ENCODE results near the gene CDKN2AIP.

DNA sequence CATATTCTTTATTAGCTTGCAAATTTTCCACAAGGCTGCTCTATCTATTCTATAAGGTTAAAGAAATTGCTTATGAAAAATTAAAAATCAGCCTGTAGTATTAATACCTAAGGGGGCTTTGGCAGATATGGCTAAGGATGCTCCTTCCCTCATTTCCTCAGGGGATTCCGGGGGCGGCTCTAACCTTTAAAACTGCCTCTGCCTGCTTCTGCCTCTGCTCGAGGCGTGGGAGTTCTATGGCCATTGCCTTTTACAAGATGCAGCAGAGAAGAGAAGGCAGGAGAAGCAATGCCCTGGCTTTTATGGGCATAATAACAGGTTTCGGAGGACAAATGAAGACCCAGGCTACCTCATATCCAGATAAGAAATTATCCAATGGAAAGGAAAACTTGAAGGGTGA is 8.6 kb upstream of the CDKN2AIP start:
- TF ChIP-seq POLR2A (IDR thresholded peaks at IDR 0.05; ENCODE audit: low read depth, low read length) (no peak), MAFK (IDR thresholded peaks at IDR 0.05; ENCODE audit: low read depth, low read length) (no peak), RFX5 (IDR thresholded peaks at IDR 0.05; ENCODE audit: low read depth, low read length) (no peak), SMC3 (IDR thresholded peaks at IDR 0.05; ENCODE audit: low read depth, low read length) (no peak), RAD21 (IDR thresholded peaks at IDR 0.05; ENCODE audit: low read length) (no peak), BHLHE40 (IDR thresholded peaks at IDR 0.05; ENCODE audit: low read depth, low read length) (no peak), NFE2L2 (IDR thresholded peaks at IDR 0.05; ENCODE audit: low read depth, low read length) (no peak), CEBPB (IDR thresholded peaks at IDR 0.05; ENCODE audit: low read depth, low read length) (no peak)
- TF ChIP-seq, protein P1, sequence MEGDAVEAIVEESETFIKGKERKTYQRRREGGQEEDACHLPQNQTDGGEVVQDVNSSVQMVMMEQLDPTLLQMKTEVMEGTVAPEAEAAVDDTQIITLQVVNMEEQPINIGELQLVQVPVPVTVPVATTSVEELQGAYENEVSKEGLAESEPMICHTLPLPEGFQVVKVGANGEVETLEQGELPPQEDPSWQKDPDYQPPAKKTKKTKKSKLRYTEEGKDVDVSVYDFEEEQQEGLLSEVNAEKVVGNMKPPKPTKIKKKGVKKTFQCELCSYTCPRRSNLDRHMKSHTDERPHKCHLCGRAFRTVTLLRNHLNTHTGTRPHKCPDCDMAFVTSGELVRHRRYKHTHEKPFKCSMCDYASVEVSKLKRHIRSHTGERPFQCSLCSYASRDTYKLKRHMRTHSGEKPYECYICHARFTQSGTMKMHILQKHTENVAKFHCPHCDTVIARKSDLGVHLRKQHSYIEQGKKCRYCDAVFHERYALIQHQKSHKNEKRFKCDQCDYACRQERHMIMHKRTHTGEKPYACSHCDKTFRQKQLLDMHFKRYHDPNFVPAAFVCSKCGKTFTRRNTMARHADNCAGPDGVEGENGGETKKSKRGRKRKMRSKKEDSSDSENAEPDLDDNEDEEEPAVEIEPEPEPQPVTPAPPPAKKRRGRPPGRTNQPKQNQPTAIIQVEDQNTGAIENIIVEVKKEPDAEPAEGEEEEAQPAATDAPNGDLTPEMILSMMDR (conservative IDR thresholded peaks at IDR 0.05; ENCODE audit: low read depth, low read length) = no peak

Data from IMR-90 (cell line).